Mesenchymal stem cell (in vitro differentiated cells and primary cell): ENCODE measurements around the gene TYRO3.

ENCODE experiments used
- DNase-seq: peaks from one replicate; pipeline ENCODE4 v3.0.0-alpha.2; 2013
- H2AFZ ChIP-seq: one replicate; pipeline ENCODE4 v1.6.1; 2013; ENCODE audit warnings: low read depth, mild to moderate bottlenecking, control low read depth, inconsistent platforms, low read length, moderate library complexity
- H2AK5ac ChIP-seq: 2 replicates; pipeline ENCODE4 v1.6.1; 2013; ENCODE audit warnings: low read length, moderate library complexity, mild to moderate bottlenecking, inconsistent platforms; ENCODE audit not compliant: severe bottlenecking
- H2BK120ac ChIP-seq: one replicate; pipeline ENCODE4 v1.6.1; 2013; ENCODE audit warnings: low read depth, mild to moderate bottlenecking, inconsistent platforms, low read length, moderate library complexity
- H2BK12ac ChIP-seq, 2 experiments: one replicate each; pipeline ENCODE4 v1.6.1; 2013; ENCODE audit warnings: inconsistent platforms in 2 of 2, low read length in 2 of 2, mild to moderate bottlenecking in 2 of 2, moderate library complexity in 2 of 2, control low read depth in 1 of 2
- H2BK15ac ChIP-seq: one replicate; pipeline ENCODE4 v1.6.1; 2013; ENCODE audit warnings: mild to moderate bottlenecking, low read depth, inconsistent platforms; ENCODE audit not compliant: poor library complexity, severe bottlenecking
- H2BK5ac ChIP-seq: 2 replicates; pipeline ENCODE4 v1.6.1; 2013; ENCODE audit warnings: low read depth, mild to moderate bottlenecking, low read length, control low read depth, inconsistent platforms; ENCODE audit not compliant: poor library complexity, severe bottlenecking
- H3K14ac ChIP-seq, 2 experiments: one replicate each; pipeline ENCODE4 v1.6.1; 2013; ENCODE audit warnings: inconsistent platforms in 2 of 2, low read length in 2 of 2, control low read depth in 1 of 2, mild to moderate bottlenecking in 1 of 2, moderate library complexity in 1 of 2
- H3K18ac ChIP-seq, 2 experiments: one replicate each; pipeline ENCODE4 v1.6.1; 2013; ENCODE audit warnings: inconsistent platforms in 2 of 2, low read length in 2 of 2, control low read depth in 1 of 2, low read depth in 1 of 2, mild to moderate bottlenecking in 1 of 2
- H3K23ac ChIP-seq, 2 experiments: one replicate each; pipeline ENCODE4 v1.6.1; 2013; ENCODE audit warnings: inconsistent platforms in 2 of 2, low read length in 2 of 2, mild to moderate bottlenecking in 2 of 2, moderate library complexity in 2 of 2, control low read depth in 1 of 2
- H3K27ac ChIP-seq: 2 replicates; pipeline ENCODE4 v1.5.1; 2013; ENCODE audit warnings: mild to moderate bottlenecking, moderate library complexity, low read length, control low read depth, inconsistent platforms; ENCODE audit not compliant: poor library complexity, severe bottlenecking
- H3K27me3 ChIP-seq, 2 experiments: 2 replicates each; pipeline versions ENCODE4 v1.6.1 to v1.7.0; 2013; ENCODE audit warnings: low read length in 2 of 2, mild to moderate bottlenecking in 2 of 2, moderate library complexity in 2 of 2, control low read depth in 1 of 2, inconsistent platforms in 1 of 2; ENCODE audit not compliant: control insufficient read depth in 1 of 2, insufficient read depth in 1 of 2
- H3K36me3 ChIP-seq, 2 experiments: 2 replicates each; pipeline versions ENCODE4 v1.6.1 to v1.7.0; 2013; ENCODE audit warnings: low read length in 2 of 2, control low read depth in 1 of 2, inconsistent platforms in 1 of 2, low read depth in 1 of 2, mild to moderate bottlenecking in 1 of 2; ENCODE audit not compliant: insufficient read depth in 2 of 2, control insufficient read depth in 1 of 2
- H3K4ac ChIP-seq, 2 experiments: one replicate each; pipeline ENCODE4 v1.6.1; 2013; ENCODE audit warnings: inconsistent platforms in 2 of 2, low read length in 2 of 2, mild to moderate bottlenecking in 2 of 2, moderate library complexity in 2 of 2, control low read depth in 1 of 2, low read depth in 1 of 2
- H3K4me1 ChIP-seq: 2 replicates; pipeline ENCODE4 v1.6.1; 2013; ENCODE audit warnings: low read depth, low read length, control low read depth; ENCODE audit not compliant: control insufficient read depth, insufficient read depth
- H3K4me2 ChIP-seq: 2 replicates; pipeline ENCODE4 v1.6.1; 2013; ENCODE audit warnings: low read length, mild to moderate bottlenecking, inconsistent platforms; ENCODE audit not compliant: poor library complexity, severe bottlenecking
- H3K4me3 ChIP-seq, 2 experiments: 2 replicates each; pipeline versions ENCODE4 v1.5.1 to v1.7.0; 2013; ENCODE audit warnings: low read length in 2 of 2, mild to moderate bottlenecking in 2 of 2, control low read depth in 1 of 2, low read depth in 1 of 2; ENCODE audit not compliant: insufficient read depth in 1 of 2
- H3K79me1 ChIP-seq: replicated peaks from 2 replicates; pipeline ENCODE4 v1.6.1; 2013; ENCODE audit warnings: mild to moderate bottlenecking, control low read depth, low read length, inconsistent platforms; ENCODE audit not compliant: poor library complexity, severe bottlenecking
- H3K9ac ChIP-seq: 2 replicates; pipeline ENCODE4 v1.7.0; 2013; ENCODE audit warnings: mild to moderate bottlenecking, low read length, moderate library complexity
- H3K9me3 ChIP-seq: 2 replicates; pipeline ENCODE4 v1.7.0; 2013; ENCODE audit warnings: mild to moderate bottlenecking, low read length; ENCODE audit not compliant: control insufficient read depth
- H4K8ac ChIP-seq: one replicate; pipeline ENCODE4 v1.6.1; 2013; ENCODE audit warnings: inconsistent platforms, mild to moderate bottlenecking, low read length, moderate library complexity
- H4K91ac ChIP-seq: one replicate; pipeline ENCODE4 v1.6.1; 2013; ENCODE audit warnings: mild to moderate bottlenecking, low read length, inconsistent platforms
- WGBS: methylation state at CpG from one replicate; pipeline ENCODE4 v1.1.7; 2013; ENCODE audit warnings: mixed read lengths; 5-methylcytosine and 5-hydroxymethylcytosine counted together

The TYRO3 gene

DNA sequence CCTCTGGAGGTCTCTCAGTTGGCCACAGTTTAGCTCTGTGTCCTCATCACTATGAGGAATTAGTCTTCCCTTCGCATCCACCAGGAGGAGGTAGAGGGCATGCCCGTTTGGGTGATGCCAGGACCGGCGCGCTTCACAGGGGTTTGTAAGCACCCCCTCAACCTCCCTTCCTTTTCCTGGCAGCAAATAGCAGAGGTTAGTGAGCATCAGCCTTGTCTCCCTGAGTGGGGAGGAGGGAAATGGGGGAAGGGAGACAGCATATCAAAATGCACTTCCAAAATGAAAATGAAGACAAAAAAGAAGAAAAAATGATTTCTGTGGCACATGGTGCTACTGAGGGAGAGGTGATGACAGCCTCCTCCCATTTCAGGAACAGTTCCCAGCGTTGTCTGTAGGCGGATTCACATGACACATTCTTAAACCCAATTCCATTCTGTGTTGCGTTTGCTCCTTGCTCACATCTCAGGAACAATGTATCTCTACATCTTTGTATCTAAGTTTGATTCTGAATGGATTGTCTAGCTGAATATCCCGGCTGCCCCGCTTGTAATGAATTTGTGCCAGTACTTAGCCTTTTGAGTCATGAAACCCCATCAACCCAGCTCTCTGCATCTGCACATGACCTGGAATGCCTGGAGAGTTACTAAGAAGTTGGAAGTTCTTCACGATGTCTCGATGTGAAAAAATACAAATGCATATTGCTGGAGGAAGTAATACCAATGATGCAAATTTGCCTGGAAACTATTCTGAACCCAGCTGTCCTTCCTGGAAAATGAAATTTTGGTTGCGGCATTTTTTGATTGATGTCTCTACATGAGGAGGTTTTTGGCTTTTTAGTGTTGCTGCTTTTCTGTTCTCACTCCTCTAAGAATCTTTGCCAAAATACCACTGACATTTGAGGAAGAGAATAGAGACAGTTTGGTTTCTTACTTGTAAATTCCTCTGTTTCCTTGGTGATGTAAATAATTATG is 45.2 kb downstream of the TYRO3 start:
- DNase-seq = peak; percentile 77
- H3K9me3 ChIP-seq = no peaks in the 10 kb centered on the region
- H3K4me3 ChIP-seq = peak overlapping the region in 1 of 2 experiments; percentile 73
- no peak overlapping the region for H2BK120ac ChIP-seq
- H3K79me1 ChIP-seq = no peaks in the 10 kb centered on the region
- H3K27me3 ChIP-seq = peaks cover 2 to 3% of the 10 kb centered on the region in 2 experiments
- no peak overlapping the region for H2BK12ac ChIP-seq
- H3K23ac ChIP-seq = no peak overlapping the region
- no peak overlapping the region for H2AFZ ChIP-seq
- peak overlapping the region; percentile 76 for H3K9ac ChIP-seq
- H2AK5ac ChIP-seq = no peak overlapping the region
- no peak overlapping the region for H3K14ac ChIP-seq
- H3K4me1 ChIP-seq = peaks cover 1% of the 10 kb centered on the region
- no peak overlapping the region for H3K27ac ChIP-seq
- H2BK15ac ChIP-seq = no peak overlapping the region
- H4K91ac ChIP-seq = no peak overlapping the region
- no peak overlapping the region for H3K4ac ChIP-seq
- no peak overlapping the region for H4K8ac ChIP-seq
- no peak overlapping the region for H2BK5ac ChIP-seq
- peak overlapping the region; percentile 60 for H3K4me2 ChIP-seq
- WGBS = 40% methylated on average over 7 of the region's 13 CpGs
- no peak overlapping the region for H3K18ac ChIP-seq
- no peaks in the 10 kb centered on the region for H3K36me3 ChIP-seq

DNA sequence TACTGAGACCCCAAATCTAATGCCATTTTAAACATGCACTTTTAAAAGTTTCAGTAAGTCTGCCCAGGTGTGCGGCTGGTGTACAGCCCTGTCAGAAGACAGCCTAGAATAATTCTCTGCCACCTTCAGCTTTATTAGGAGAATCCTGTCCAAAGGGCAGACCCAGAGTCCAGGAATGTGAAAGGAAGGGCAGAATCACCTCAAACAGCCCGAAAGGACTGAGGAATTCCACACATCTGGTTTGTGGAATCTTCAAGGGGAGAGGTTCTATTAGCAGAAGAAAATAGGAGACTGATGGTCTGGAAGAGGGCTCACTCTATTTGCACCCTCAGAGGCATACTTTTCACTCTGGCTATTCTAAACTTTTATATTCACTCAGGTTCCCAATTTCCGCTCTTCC is 46.6 kb downstream of the TYRO3 start:
- H4K8ac ChIP-seq = no peak overlapping the region
- no peak overlapping the region for H3K14ac ChIP-seq
- no peaks in the 10 kb centered on the region for H3K9me3 ChIP-seq
- H2BK15ac ChIP-seq = no peak overlapping the region
- no peak overlapping the region for H3K18ac ChIP-seq
- 72% methylated on average over 3 of the region's 3 CpGs for WGBS
- no peaks in the 10 kb centered on the region for H3K79me1 ChIP-seq
- no peak overlapping the region for H2AK5ac ChIP-seq
- no peak overlapping the region for H2BK120ac ChIP-seq
- no peak overlapping the region for H2BK12ac ChIP-seq
- peaks cover 1% of the 10 kb centered on the region for H3K4me1 ChIP-seq
- no peak overlapping the region for H3K9ac ChIP-seq
- H3K27ac ChIP-seq = no peak overlapping the region
- no peak overlapping the region for H3K4me2 ChIP-seq
- no peak overlapping the region for H4K91ac ChIP-seq
- H3K36me3 ChIP-seq = no peaks in the 10 kb centered on the region
- no peak overlapping the region for H2AFZ ChIP-seq
- no peak for DNase-seq
- no peaks in the 10 kb centered on the region for H3K27me3 ChIP-seq
- no peak overlapping the region for H3K4me3 ChIP-seq
- no peak overlapping the region for H3K4ac ChIP-seq
- no peak overlapping the region for H2BK5ac ChIP-seq
- no peak overlapping the region for H3K23ac ChIP-seq

DNA sequence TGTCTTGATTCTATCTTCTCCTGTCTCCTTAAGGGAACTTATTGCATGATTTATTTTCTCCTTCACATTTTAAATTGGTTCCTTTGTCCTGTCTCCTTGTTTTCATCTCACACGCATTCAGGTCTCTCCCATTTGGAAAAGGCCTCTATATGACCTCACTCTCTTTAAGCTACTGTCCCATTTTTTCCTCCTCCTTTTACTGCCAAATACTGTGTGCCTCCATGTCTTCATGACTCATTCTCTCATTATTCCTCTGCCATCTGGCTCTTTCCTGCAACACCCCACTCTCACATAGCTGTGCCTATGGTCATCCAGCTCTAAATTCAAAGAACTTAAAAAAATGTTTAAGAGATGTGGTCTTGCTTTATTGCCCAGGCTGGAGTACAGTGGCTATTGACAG is 48.0 kb downstream of the TYRO3 start:
- H2AFZ ChIP-seq = no peak overlapping the region
- H3K27ac ChIP-seq = no peak overlapping the region
- H3K23ac ChIP-seq = no peak overlapping the region
- H2BK15ac ChIP-seq = no peak overlapping the region
- no peak overlapping the region for H3K4me2 ChIP-seq
- H3K79me1 ChIP-seq = no peaks in the 10 kb centered on the region
- peak; percentile 79 for DNase-seq
- H3K9me3 ChIP-seq = no peaks in the 10 kb centered on the region
- peaks cover 1% of the 10 kb centered on the region for H3K4me1 ChIP-seq
- no peak overlapping the region for H4K8ac ChIP-seq
- no peak overlapping the region for H4K91ac ChIP-seq
- H3K9ac ChIP-seq = peak overlapping the region; percentile 13
- WGBS = 89% methylated on average over 1 of the region's 1 CpG
- no peak overlapping the region for H3K18ac ChIP-seq
- no peak overlapping the region for H3K4me3 ChIP-seq
- no peak overlapping the region for H2BK12ac ChIP-seq
- no peak overlapping the region for H2AK5ac ChIP-seq
- no peak overlapping the region for H2BK120ac ChIP-seq
- no peak overlapping the region for H2BK5ac ChIP-seq
- H3K4ac ChIP-seq = no peak overlapping the region
- H3K36me3 ChIP-seq = no peaks in the 10 kb centered on the region
- H3K14ac ChIP-seq = no peak overlapping the region
- H3K27me3 ChIP-seq = no peaks in the 10 kb centered on the region

DNA sequence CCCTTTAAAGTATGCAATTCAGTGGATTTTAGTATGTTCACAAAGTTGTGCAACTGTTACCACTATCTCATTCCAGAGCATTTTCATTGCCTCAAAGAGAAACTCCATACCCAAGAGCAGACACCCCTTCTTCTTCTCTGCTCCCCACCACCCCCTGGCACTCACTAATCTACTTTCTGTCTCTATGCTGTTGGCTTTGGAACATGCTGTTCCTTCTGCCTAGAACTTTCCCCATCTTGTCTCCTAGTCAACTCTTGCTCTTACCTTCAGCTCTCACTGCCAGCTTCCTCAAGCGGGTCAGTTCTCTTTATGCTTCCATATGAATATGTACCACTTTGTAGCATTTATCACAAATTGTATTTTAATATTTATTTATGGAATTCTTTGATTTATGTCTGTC is 50.1 kb downstream of the TYRO3 start:
- no peak overlapping the region for H3K27ac ChIP-seq
- no peak overlapping the region for H3K4me3 ChIP-seq
- no peak overlapping the region for H3K9ac ChIP-seq
- no peak overlapping the region for H2BK15ac ChIP-seq
- no peaks in the 10 kb centered on the region for H3K27me3 ChIP-seq
- no peak overlapping the region for H3K14ac ChIP-seq
- DNase-seq = no peak
- no peak overlapping the region for H3K4me2 ChIP-seq
- no peak overlapping the region for H2BK5ac ChIP-seq
- no peak overlapping the region for H3K4ac ChIP-seq
- H3K9me3 ChIP-seq = no peaks in the 10 kb centered on the region
- H3K18ac ChIP-seq = no peak overlapping the region
- WGBS = no CpG with 5 or more reads among the region's 1 CpG
- H3K23ac ChIP-seq = no peak overlapping the region
- H3K36me3 ChIP-seq = no peaks in the 10 kb centered on the region
- peaks cover 1% of the 10 kb centered on the region for H3K4me1 ChIP-seq
- no peak overlapping the region for H2BK12ac ChIP-seq
- no peak overlapping the region for H4K91ac ChIP-seq
- H2AK5ac ChIP-seq = no peak overlapping the region
- no peak overlapping the region for H2AFZ ChIP-seq
- H4K8ac ChIP-seq = no peak overlapping the region
- no peaks in the 10 kb centered on the region for H3K79me1 ChIP-seq
- H2BK120ac ChIP-seq = no peak overlapping the region
